Mesothelial cell of epicardium (in vitro differentiated cells): ENCODE results near the gene OR10V1. TPM values are rescaled to one million over a fixed set of nuclear protein-coding genes. Genes with fewer than 3 reads are reported as not detected.

Source experiments
- DNase-seq, 2 experiments: peaks; one replicate each; pipeline ENCODE4 v3.0.0; 2021; ENCODE audit warnings: low spot score in 2 of 2; ENCODE audit not compliant: unreplicated experiment in 2 of 2
- H3K27ac Mint-ChIP-seq: 2 replicates; pipeline ENCODE4 v1.8.0; 2021; ENCODE audit warnings: mixed read lengths
- H3K27me3 Mint-ChIP-seq: 2 replicates; pipeline ENCODE4 v1.8.0; 2021; ENCODE audit warnings: low read depth, mixed read lengths
- H3K36me3 Mint-ChIP-seq: 2 replicates; pipeline ENCODE4 v1.8.0; 2021; ENCODE audit warnings: mixed read lengths
- H3K4me1 Mint-ChIP-seq: 2 replicates; pipeline ENCODE4 v1.8.0; 2021; ENCODE audit warnings: mixed read lengths
- H3K4me3 Mint-ChIP-seq: 2 replicates; pipeline ENCODE4 v1.8.0; 2021; ENCODE audit warnings: mild to moderate bottlenecking, moderate library complexity, mixed read lengths
- H3K9me3 Mint-ChIP-seq: 2 replicates; pipeline ENCODE4 v1.8.0; 2021; ENCODE audit warnings: mixed read lengths
- total RNA-seq: library from RNA; stranded (reverse); gene quantifications from 3 replicates; pipeline ENCODE4 v1.2.1, GENCODE V29; 2021
- TF ChIP-seq, protein P1 (sequence below): fragments of 200-600 bp; sonication (generic); IDR thresholded peaks from one replicate; pipeline ENCODE4 v1.5.0; 2021; ENCODE audit warnings: antibody characterized with exemption; ENCODE audit not compliant: unreplicated experiment

OR10V1 gene
- total RNA-seq, 1 donor from 2014 or later: not detected

DNA sequence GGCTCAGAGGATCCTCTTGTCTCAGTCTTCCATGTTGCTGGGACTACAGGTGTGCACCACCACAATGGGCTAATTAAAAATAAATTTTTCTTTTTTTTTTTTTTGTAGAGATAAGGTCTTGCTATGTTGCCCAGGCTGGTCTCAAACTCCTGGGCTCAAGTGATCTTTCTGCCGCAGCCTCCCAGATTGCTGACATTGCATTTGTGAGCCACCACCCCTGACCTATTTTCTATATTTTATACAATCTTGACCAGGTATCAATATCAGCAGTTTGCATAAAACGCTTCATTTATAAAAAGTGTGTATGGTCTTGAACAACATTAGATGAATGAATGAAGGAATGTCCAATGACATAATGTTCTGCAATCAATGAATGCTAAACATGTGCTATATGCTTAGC lies 32.5 kb upstream of the OR10V1 start:
- Mint-ChIP-seq H3K4me3 (no peak overlapping the region), H3K27ac (no peak overlapping the region), H3K9me3 (no peaks in the 10 kb centered on the region), H3K27me3 (peaks cover 23% of the 10 kb centered on the region), H3K4me1 (no peaks in the 10 kb centered on the region), H3K36me3 (no peaks in the 10 kb centered on the region)
- TF ChIP-seq, protein P1, sequence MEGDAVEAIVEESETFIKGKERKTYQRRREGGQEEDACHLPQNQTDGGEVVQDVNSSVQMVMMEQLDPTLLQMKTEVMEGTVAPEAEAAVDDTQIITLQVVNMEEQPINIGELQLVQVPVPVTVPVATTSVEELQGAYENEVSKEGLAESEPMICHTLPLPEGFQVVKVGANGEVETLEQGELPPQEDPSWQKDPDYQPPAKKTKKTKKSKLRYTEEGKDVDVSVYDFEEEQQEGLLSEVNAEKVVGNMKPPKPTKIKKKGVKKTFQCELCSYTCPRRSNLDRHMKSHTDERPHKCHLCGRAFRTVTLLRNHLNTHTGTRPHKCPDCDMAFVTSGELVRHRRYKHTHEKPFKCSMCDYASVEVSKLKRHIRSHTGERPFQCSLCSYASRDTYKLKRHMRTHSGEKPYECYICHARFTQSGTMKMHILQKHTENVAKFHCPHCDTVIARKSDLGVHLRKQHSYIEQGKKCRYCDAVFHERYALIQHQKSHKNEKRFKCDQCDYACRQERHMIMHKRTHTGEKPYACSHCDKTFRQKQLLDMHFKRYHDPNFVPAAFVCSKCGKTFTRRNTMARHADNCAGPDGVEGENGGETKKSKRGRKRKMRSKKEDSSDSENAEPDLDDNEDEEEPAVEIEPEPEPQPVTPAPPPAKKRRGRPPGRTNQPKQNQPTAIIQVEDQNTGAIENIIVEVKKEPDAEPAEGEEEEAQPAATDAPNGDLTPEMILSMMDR: no peak
- DNase-seq: no peak

DNA sequence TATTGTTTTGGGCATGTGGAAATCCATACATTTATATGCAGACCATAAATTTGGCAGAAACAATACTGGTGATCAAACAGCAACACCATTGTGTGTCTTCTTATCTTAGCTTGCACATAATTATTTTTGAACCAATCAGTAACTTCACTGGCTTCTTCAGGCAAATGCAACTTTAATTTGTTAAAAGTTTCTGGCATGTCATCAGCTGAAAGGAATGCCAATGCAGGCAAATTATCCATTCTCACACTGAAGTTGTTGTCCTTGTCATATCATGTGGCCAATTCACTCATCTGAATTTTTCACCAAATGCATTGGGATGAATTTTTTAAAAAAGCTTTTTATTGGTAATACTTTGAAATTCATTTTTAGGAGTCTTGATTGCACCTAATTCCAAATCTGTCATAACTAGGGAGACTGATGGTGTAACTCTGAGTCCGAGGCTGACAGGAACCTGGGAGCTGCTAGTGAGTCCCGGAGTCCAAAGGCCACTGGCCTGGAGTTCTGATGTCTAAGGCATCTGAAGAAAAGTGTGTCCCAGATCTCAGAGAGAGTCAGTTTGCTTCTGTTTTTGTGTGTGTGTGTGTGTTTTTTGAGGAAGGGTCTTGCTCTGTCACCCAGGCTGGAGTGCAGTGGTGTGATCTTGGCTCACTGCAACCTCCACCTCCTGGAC lies 17.4 kb upstream of the OR10V1 start:
- TF ChIP-seq, protein P1: no peak
- no peak overlapping the region for H3K4me3 Mint-ChIP-seq
- no peak overlapping the region for H3K27ac Mint-ChIP-seq
- no peak for DNase-seq
- H3K4me1 Mint-ChIP-seq: no peaks in the 10 kb centered on the region
- no peaks in the 10 kb centered on the region for H3K36me3 Mint-ChIP-seq
- no peaks in the 10 kb centered on the region for H3K27me3 Mint-ChIP-seq
- peaks cover 3% of the 10 kb centered on the region for H3K9me3 Mint-ChIP-seq

DNA sequence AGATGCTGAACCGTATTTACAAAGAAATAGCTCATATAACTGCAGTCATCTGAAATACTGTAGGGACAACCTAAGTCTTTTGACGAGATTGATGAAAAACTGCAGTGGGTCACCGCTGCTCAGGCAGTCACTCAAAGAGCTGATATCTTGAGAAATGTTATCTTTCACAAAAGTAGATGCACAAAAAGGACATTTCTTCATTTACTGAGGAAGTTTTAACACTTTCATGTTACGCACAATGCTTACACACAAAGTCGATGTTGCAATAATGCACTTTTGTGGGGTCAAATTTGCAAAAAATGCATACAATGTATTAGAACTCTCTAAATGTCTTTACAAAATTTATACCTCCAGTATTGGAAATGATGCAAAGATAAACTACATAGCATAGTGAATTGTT lies 16.2 kb upstream of the OR10V1 start:
- peaks cover 3% of the 10 kb centered on the region for H3K9me3 Mint-ChIP-seq
- H3K4me3 Mint-ChIP-seq: no peak overlapping the region

DNA sequence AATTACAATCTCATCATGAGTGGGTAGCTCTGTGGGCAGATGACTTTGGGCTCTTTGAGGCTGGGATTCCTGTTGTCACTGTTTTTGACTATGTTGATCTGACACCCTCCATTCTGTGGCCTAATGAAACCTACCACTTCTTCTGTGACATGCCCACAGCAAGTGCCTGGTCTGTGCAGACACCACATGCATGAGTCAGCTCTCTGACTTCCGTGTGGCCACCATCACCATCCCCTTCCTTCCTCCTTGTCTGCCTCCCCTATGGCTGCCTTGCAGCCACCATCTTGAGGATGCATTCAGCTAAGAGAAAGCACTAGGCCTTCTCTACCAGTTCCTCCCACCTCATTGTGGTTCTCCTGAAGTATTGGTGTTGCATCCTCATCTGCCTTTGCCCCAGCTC lies 15.3 kb upstream of the OR10V1 start:
- TF ChIP-seq, protein P1: no peak
- no peak for DNase-seq
- peaks cover 3% of the 10 kb centered on the region for H3K9me3 Mint-ChIP-seq
- H3K36me3 Mint-ChIP-seq: no peaks in the 10 kb centered on the region
- H3K4me3 Mint-ChIP-seq: no peak overlapping the region
- H3K27ac Mint-ChIP-seq: no peak overlapping the region
- H3K4me1 Mint-ChIP-seq: no peaks in the 10 kb centered on the region
- no peaks in the 10 kb centered on the region for H3K27me3 Mint-ChIP-seq

More for the DNA sequence above, 16.2 kb upstream of the OR10V1 start:
- H3K27ac Mint-ChIP-seq: no peak overlapping the region
- no peaks in the 10 kb centered on the region for H3K27me3 Mint-ChIP-seq
- TF ChIP-seq, protein P1: no peak
- H3K4me1 Mint-ChIP-seq: no peaks in the 10 kb centered on the region
- DNase-seq: no peak
- H3K36me3 Mint-ChIP-seq: no peaks in the 10 kb centered on the region

DNA sequence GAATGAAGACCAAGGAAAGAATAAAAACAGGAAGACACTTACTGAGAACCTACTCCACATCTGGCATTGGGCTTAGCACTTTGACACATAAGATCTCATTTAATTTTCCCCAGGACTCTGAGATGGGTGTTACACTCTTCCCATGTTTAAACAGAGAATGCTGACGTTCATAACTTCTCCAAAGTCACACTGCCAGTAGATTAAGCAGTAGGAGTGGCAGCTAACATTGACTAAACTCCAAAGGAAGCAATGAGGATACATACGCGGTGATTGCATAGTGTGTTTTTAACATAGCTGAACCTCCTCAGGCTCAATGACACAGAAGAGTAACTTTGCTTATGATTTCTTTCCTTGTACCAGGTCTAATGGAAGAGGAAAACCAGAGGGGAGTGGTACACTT lies 14.5 kb upstream of the OR10V1 start:
- H3K27ac Mint-ChIP-seq: no peak overlapping the region
- H3K4me3 Mint-ChIP-seq: no peak overlapping the region
- H3K36me3 Mint-ChIP-seq: no peaks in the 10 kb centered on the region
- H3K27me3 Mint-ChIP-seq: no peaks in the 10 kb centered on the region
- no peaks in the 10 kb centered on the region for H3K4me1 Mint-ChIP-seq
- DNase-seq: no peak
- TF ChIP-seq, protein P1: no peak
- H3K9me3 Mint-ChIP-seq: peaks cover 3% of the 10 kb centered on the region
